SK-N-SH treated with all-trans-retinoic acid at 6 μM for 48 hours (cell line): ENCODE results near the gene N4BP3.

Experiments used
- ATAC-seq: fragments of 200-7000 bp; cut with Tn5 transposase; 3 replicates; pipeline ENCODE4 v1.9.1; 2020; ENCODE audit warnings: mild to moderate bottlenecking, moderate library complexity
- ARNTL ChIP-seq: fragments of 450-650 bp; formaldehyde crosslinking; IDR thresholded peaks from 2 replicates; pipeline ENCODE4 v1.5.0; 2020; ENCODE audit warnings: low read depth, mild to moderate bottlenecking, moderate library complexity, borderline replicate concordance
- BACH2 ChIP-seq: fragments of 250-450 bp; sonication (Bioruptor Pico); IDR thresholded peaks from 2 replicates; pipeline ENCODE4 v1.9.0; 2021; ENCODE audit warnings: mild to moderate bottlenecking, borderline replicate concordance
- CREB5 ChIP-seq: fragments of 250-450 bp; sonication (Bioruptor Pico); IDR thresholded peaks from 2 replicates; pipeline ENCODE4 v1.5.1; 2020; ENCODE audit warnings: low read depth, mild to moderate bottlenecking, moderate library complexity
- CSDC2 ChIP-seq: fragments of 250-450 bp; sonication (Bioruptor Pico); IDR thresholded peaks from 2 replicates; pipeline ENCODE4 v1.5.0; 2020; ENCODE audit warnings: mild to moderate bottlenecking, moderate library complexity
- CSRNP3 ChIP-seq: fragments of 250-450 bp; sonication (Bioruptor Pico); IDR thresholded peaks from 2 replicates; pipeline ENCODE4 v1.5.1; 2021; ENCODE audit warnings: mild to moderate bottlenecking, moderate library complexity
- GLIS3 ChIP-seq: fragments of 250-450 bp; sonication (Bioruptor Pico); IDR thresholded peaks from 2 replicates; pipeline ENCODE4 v1.5.0; 2020; ENCODE audit warnings: mild to moderate bottlenecking, moderate library complexity
- ISL1 ChIP-seq: fragments of 250-450 bp; sonication (Bioruptor Pico); IDR thresholded peaks from 2 replicates; pipeline ENCODE4 v2.1.2; 2022; ENCODE audit warnings: mild to moderate bottlenecking, moderate library complexity
- OSR1 ChIP-seq: fragments of 250-450 bp; sonication (Bioruptor Pico); IDR thresholded peaks from 2 replicates; pipeline ENCODE4 v1.8.0; 2022; ENCODE audit warnings: moderate library complexity, mild to moderate bottlenecking, inconsistent platforms
- PATZ1 ChIP-seq: fragments of 250-450 bp; sonication (Bioruptor Pico); IDR thresholded peaks from 2 replicates; pipeline ENCODE4 v1.8.0; 2020; ENCODE audit warnings: mild to moderate bottlenecking, moderate library complexity, borderline replicate concordance
- POU6F1 ChIP-seq: fragments of 250-450 bp; sonication (Bioruptor Pico); IDR thresholded peaks from 2 replicates; pipeline ENCODE4 v1.8.0; 2021; ENCODE audit warnings: low read depth, mild to moderate bottlenecking, moderate library complexity, borderline replicate concordance
- PPARA ChIP-seq: fragments of 250-450 bp; sonication (Bioruptor Pico); IDR thresholded peaks from 2 replicates; pipeline ENCODE4 v1.5.0; 2020; ENCODE audit warnings: mild to moderate bottlenecking, borderline replicate concordance
- SNAI2 ChIP-seq: fragments of 250-450 bp; sonication (Bioruptor Pico); IDR thresholded peaks from 2 replicates; pipeline ENCODE4 v1.5.0; 2020; ENCODE audit warnings: mild to moderate bottlenecking, moderate library complexity
- TCF4 ChIP-seq: fragments of 250-450 bp; sonication (Bioruptor Pico); IDR thresholded peaks from 2 replicates; pipeline ENCODE4 v1.8.0; 2021; ENCODE audit warnings: mild to moderate bottlenecking, moderate library complexity, borderline replicate concordance
- TOX ChIP-seq: fragments of 250-450 bp; sonication (Bioruptor Pico); IDR thresholded peaks from 2 replicates; pipeline ENCODE4 v1.8.0; 2021; ENCODE audit warnings: mild to moderate bottlenecking, moderate library complexity, borderline replicate concordance
- TSHZ2 ChIP-seq: fragments of 250-450 bp; sonication (Bioruptor Pico); IDR thresholded peaks from 2 replicates; pipeline ENCODE4 v1.5.0; 2020; ENCODE audit warnings: mild to moderate bottlenecking, moderate library complexity
- ZC3H10 ChIP-seq: fragments of 250-450 bp; sonication (Bioruptor Pico); IDR thresholded peaks from 2 replicates; pipeline ENCODE4 v1.5.1; 2021; ENCODE audit warnings: mild to moderate bottlenecking, moderate library complexity
- ZFP3 ChIP-seq: fragments of 250-450 bp; sonication (Bioruptor Pico); IDR thresholded peaks from 2 replicates; pipeline ENCODE4 v1.5.0; 2020; ENCODE audit warnings: mild to moderate bottlenecking, moderate library complexity
- ZFP30 ChIP-seq: fragments of 450-650 bp; formaldehyde crosslinking; IDR thresholded peaks from 2 replicates; pipeline ENCODE4 v1.5.0; 2022; ENCODE audit warnings: mild to moderate bottlenecking, moderate library complexity
- ZNF565 ChIP-seq: fragments of 450-650 bp; formaldehyde crosslinking; conservative IDR thresholded peaks from 2 replicates; pipeline ENCODE4 v1.5.0; 2020; ENCODE audit warnings: low read depth, mild to moderate bottlenecking, moderate library complexity
- ZNF70 ChIP-seq: fragments of 450-650 bp; formaldehyde crosslinking; IDR thresholded peaks from 2 replicates; pipeline ENCODE4 v1.5.0; 2020; ENCODE audit warnings: mild to moderate bottlenecking, moderate library complexity
- ZNF8 ChIP-seq: fragments of 450-650 bp; formaldehyde crosslinking; IDR thresholded peaks from 2 replicates; pipeline ENCODE4 v1.5.0; 2020; ENCODE audit warnings: mild to moderate bottlenecking, moderate library complexity

N4BP3 gene

GRCh38 chr5:178113141-178113787, at the start of gene N4BP3:
N4BP3 (plus strand) TSS chr5:178113532; CDS start chr5:178119584, 6,052 bp downstream.
- peak; percentile 65 for ATAC-seq

GRCh38 chr5:178067755-178068154, 45.6 kb upstream of the N4BP3 start:
- no peak for ATAC-seq

More at GRCh38 chr5:178113141-178113787, at the start of gene N4BP3:
- TF ChIP-seq PATZ1 (no peak), OSR1 (no peak), ISL1 (CRISPR knock-in tag) (no peak), ZNF565 (CRISPR knock-in tag) (no peak), POU6F1 (CRISPR knock-in tag) (no peak), ZFP30 (CRISPR knock-in tag) (no peak), ZFP3 (CRISPR knock-in tag) (no peak), ZNF8 (CRISPR knock-in tag) (no peak), PPARA (CRISPR knock-in tag) (no peak), SNAI2 (CRISPR knock-in tag) (no peak), ZNF70 (CRISPR knock-in tag) (no peak), CSDC2 (CRISPR knock-in tag) (no peak), BACH2 (no peak), ARNTL (no peak)

GRCh38 chr5:178068293-178068692, 45.0 kb upstream of the N4BP3 start:
- no peak for ATAC-seq
- TF ChIP-seq CSDC2 (CRISPR knock-in tag), result no peak
- TF ChIP-seq ZNF565 (CRISPR knock-in tag), result no peak
- TF ChIP-seq ZFP3 (CRISPR knock-in tag), result no peak
- TF ChIP-seq SNAI2 (CRISPR knock-in tag), result no peak
- TF ChIP-seq ZNF8 (CRISPR knock-in tag), result no peak
- TF ChIP-seq GLIS3 (CRISPR knock-in tag), result no peak
- TF ChIP-seq BACH2, result no peak
- no peak for TF ChIP-seq POU6F1 (CRISPR knock-in tag)

More at GRCh38 chr5:178067755-178068154, 45.6 kb upstream of the N4BP3 start:
- TF ChIP-seq ISL1 (CRISPR knock-in tag) (no peak), TCF4 (CRISPR knock-in tag) (no peak), TSHZ2 (CRISPR knock-in tag) (no peak), ZFP30 (CRISPR knock-in tag) (no peak), CREB5 (CRISPR knock-in tag) (no peak), ZFP3 (CRISPR knock-in tag) (no peak)

GRCh38 chr5:178069909-178070308, 43.4 kb upstream of the N4BP3 start:
- ATAC-seq, result peak; percentile 50; the same call in 1 of the 3 replicates
- TF ChIP-seq ZNF565 (CRISPR knock-in tag) (no peak), ARNTL (no peak), BACH2 (no peak), ZNF70 (CRISPR knock-in tag) (no peak), TCF4 (CRISPR knock-in tag) (no peak), CSRNP3 (CRISPR knock-in tag) (no peak), GLIS3 (CRISPR knock-in tag) (no peak), SNAI2 (CRISPR knock-in tag) (no peak), ZC3H10 (CRISPR knock-in tag) (no peak), TOX (CRISPR knock-in tag) (no peak)
